ENCODE measurements around the gene LBP.

DNA sequence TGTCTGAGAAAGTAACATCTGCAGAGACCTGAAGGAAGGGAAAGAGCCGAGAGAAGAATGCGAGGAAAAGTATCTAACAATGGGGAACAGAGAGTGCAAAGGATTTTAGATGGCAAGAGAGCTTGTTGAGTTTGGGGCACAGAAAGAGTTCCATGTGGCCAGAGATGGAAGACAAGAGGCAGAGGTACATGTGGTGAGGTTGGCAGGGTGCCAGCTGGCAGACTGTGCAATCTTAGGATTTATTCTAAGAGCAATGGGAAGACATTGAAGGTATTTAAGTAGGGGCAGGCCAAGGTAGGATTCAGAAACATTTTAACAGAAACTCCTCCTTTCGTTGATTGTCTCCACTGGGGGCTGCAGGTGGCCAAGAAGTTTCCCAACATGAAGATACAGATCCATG is 20.4 kb upstream of the LBP start:
- TF ChIP-seq, protein P1, sequence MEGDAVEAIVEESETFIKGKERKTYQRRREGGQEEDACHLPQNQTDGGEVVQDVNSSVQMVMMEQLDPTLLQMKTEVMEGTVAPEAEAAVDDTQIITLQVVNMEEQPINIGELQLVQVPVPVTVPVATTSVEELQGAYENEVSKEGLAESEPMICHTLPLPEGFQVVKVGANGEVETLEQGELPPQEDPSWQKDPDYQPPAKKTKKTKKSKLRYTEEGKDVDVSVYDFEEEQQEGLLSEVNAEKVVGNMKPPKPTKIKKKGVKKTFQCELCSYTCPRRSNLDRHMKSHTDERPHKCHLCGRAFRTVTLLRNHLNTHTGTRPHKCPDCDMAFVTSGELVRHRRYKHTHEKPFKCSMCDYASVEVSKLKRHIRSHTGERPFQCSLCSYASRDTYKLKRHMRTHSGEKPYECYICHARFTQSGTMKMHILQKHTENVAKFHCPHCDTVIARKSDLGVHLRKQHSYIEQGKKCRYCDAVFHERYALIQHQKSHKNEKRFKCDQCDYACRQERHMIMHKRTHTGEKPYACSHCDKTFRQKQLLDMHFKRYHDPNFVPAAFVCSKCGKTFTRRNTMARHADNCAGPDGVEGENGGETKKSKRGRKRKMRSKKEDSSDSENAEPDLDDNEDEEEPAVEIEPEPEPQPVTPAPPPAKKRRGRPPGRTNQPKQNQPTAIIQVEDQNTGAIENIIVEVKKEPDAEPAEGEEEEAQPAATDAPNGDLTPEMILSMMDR (IDR thresholded peaks at IDR 0.05), result no peak
- TF ChIP-seq POLR2AphosphoS5 (IDR thresholded peaks at IDR 0.05) (no peak), POLR2A (IDR thresholded peaks at IDR 0.05) (no peak)
